Measurements from ENCODE around the gene PTPN22. TPM values are rescaled to one million over a fixed set of nuclear protein-coding genes. Genes with fewer than 3 reads are reported as not detected.

PTPN22 gene
- 2.3 TPM for total RNA-seq

GRCh38 chr1:113871597-113872113 lies at the start of gene PTPN22:
Gene PTPN22, minus strand, starts transcription at chr1:113871712.
- peak within 1 kb of the TSS in 1 of 2 donors; percentile 26 for H3K4me3 ChIP-seq
- DNase-seq (ENCODE audit: low spot score in 2 of 2) = peak; percentile 34 to 74
- H3K27ac ChIP-seq = peak within 1 kb of the TSS; percentile 35 to 56

GRCh38 chr1:113918243-113918642 lies 46.7 kb upstream of the PTPN22 start:
- Histone ChIP-seq H3K27ac (no peak overlapping the region), H3K4me1 (no peaks in the 10 kb centered on the region), H3K9me3 (no peaks in the 10 kb centered on the region), H3K36me3 (no peaks in the 10 kb centered on the region), H3K27me3 (no peaks in the 10 kb centered on the region), H3K4me3 (no peak overlapping the region)
- DNase-seq (ENCODE audit: low spot score in 2 of 2) = no peak
- no peak for TF ChIP-seq CTCF (IDR thresholded peaks at IDR 0.05)
- intact Hi-C loops (cut with DNase I) = no loop called here

More at GRCh38 chr1:113871597-113872113, at the start of gene PTPN22:
- TF ChIP-seq CTCF (IDR thresholded peaks at IDR 0.05) = no peak
- intact Hi-C loops (cut with DNase I) = no loop called here
- Histone ChIP-seq H3K9me3 (no peaks in the 10 kb centered on the region), H3K36me3 (no peaks in the 10 kb centered on the region), H3K4me1 (no peaks in the 10 kb centered on the region), H3K27me3 (no peaks in the 10 kb centered on the region)

GRCh38 chr1:113917400-113918082 lies 46.0 kb upstream of the PTPN22 start:
- no peak for DNase-seq (ENCODE audit: low spot score in 2 of 2)
- no peak overlapping the region for H3K27ac ChIP-seq
- H3K36me3 ChIP-seq = no peaks in the 10 kb centered on the region
- no peak for TF ChIP-seq CTCF (IDR thresholded peaks at IDR 0.05)
- H3K9me3 ChIP-seq = no peaks in the 10 kb centered on the region
- H3K27me3 ChIP-seq = no peaks in the 10 kb centered on the region
- H3K4me3 ChIP-seq = no peak overlapping the region
- intact Hi-C loops (cut with DNase I) = no loop called here
- peaks cover 0 to 6% of the 10 kb centered on the region in 2 donors for H3K4me1 ChIP-seq

- Histone ChIP-seq H3K9me3 (no peaks in the 10 kb centered on the region), H3K27me3 (no peaks in the 10 kb centered on the region), H3K4me1 (peaks cover 0 to 7% of the 10 kb centered on the region in 2 donors), H3K27ac (no peak overlapping the region), H3K36me3 (peaks cover 1% of the 10 kb centered on the region in 2 donors), H3K4me3 (no peak overlapping the region)
- DNase-seq (ENCODE audit: low spot score in 2 of 2) = no peak
- intact Hi-C loops (cut with DNase I) = no loop called here
- TF ChIP-seq CTCF (IDR thresholded peaks at IDR 0.05) = no peak
Observed at GRCh38 chr1:113916974-113917373, 45.5 kb upstream of the PTPN22 start.

GRCh38 chr1:113913887-113914664 lies 42.6 kb upstream of the PTPN22 start:
- Histone ChIP-seq H3K4me1 (peaks cover 0 to 7% of the 10 kb centered on the region in 2 donors), H3K27me3 (no peaks in the 10 kb centered on the region), H3K9me3 (no peaks in the 10 kb centered on the region), H3K4me3 (no peak overlapping the region), H3K27ac (no peak overlapping the region), H3K36me3 (peaks cover 13 to 16% of the 10 kb centered on the region in 2 donors)
- DNase-seq (ENCODE audit: low spot score in 2 of 2) = no peak
- no peak for TF ChIP-seq CTCF (IDR thresholded peaks at IDR 0.05)
- intact Hi-C loops (cut with DNase I) = no loop called here
